Neutrophil (primary cell): ENCODE results near the gene PSMD3.
A peak's percentile ranks its signal among the peaks of the same experiment; 100 is the strongest.

Experiments
- H3K27ac ChIP-seq: fragments of 200-600 bp; sonication (generic); 2 replicates; pipeline ENCODE4 v1.5.1; 2016; ENCODE audit warnings: mild to moderate bottlenecking, moderate library complexity
- H3K27me3 ChIP-seq: fragments of 200-600 bp; sonication (generic); 2 replicates; pipeline ENCODE4 v1.6.0; 2016; ENCODE audit warnings: mild to moderate bottlenecking
- H3K36me3 ChIP-seq: fragments of 200-600 bp; sonication (generic); 2 replicates; pipeline ENCODE4 v1.5.1; 2017
- H3K4me1 ChIP-seq, 2 experiments: fragments of 200-600 bp in 1 of 2; sonication (generic) in 1 of 2; 1 replicate in 1 of 2; 2 replicates in 1 of 2; pipeline versions ENCODE4 v1.5.1 to v1.6.1; 2013 to 2016; ENCODE audit warnings: low read depth in 1 of 2, low read length in 1 of 2, mild to moderate bottlenecking in 1 of 2, moderate library complexity in 1 of 2; ENCODE audit not compliant: control insufficient read depth in 1 of 2, insufficient read depth in 1 of 2
- H3K4me3 ChIP-seq, 2 experiments: fragments of 200-600 bp in 1 of 2; sonication (generic) in 1 of 2; 1 replicate in 1 of 2; 2 replicates in 1 of 2; pipeline ENCODE4 v1.5.1; 2013 to 2016; ENCODE audit warnings: low read depth in 1 of 2, low read length in 1 of 2, mild to moderate bottlenecking in 1 of 2, moderate library complexity in 1 of 2
- H3K9me3 ChIP-seq: fragments of 200-600 bp; sonication (generic); 2 replicates; pipeline ENCODE4 v1.5.1; 2016
- CTCF ChIP-seq: fragments of 200-600 bp; sonication (generic); IDR thresholded peaks from 2 replicates; pipeline ENCODE4 v1.5.1; 2016; ENCODE audit warnings: antibody characterized with exemption

Gene PSMD3

DNA sequence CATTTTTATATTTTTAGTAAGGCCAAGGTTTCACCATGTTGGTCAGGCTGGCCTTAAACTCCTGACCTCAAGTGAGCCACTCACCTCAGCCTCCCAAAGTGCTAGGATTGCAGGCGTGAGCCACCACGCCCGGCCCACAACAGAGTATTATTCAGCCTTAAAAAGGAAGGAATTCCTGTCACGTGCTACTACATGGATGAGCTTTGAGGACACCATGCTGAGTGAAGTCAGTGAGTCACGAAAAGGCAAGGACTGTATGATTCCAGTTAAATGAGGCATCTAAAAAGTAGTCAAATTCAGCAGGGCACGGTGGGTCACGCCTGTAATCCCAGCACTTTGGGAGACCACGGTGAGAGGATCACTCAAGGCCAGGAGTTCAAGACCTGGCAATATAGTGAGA lies 44.3 kb downstream of the PSMD3 start:
- TF ChIP-seq CTCF, result no peak
- H3K4me3 ChIP-seq, result no peak overlapping the region
- H3K27me3 ChIP-seq, result no peaks in the 10 kb centered on the region
- no peak overlapping the region for H3K27ac ChIP-seq
- peaks cover 56% of the 10 kb centered on the region for H3K36me3 ChIP-seq
- H3K9me3 ChIP-seq, result no peaks in the 10 kb centered on the region
- peaks cover 24 to 29% of the 10 kb centered on the region in 2 experiments for H3K4me1 ChIP-seq

DNA sequence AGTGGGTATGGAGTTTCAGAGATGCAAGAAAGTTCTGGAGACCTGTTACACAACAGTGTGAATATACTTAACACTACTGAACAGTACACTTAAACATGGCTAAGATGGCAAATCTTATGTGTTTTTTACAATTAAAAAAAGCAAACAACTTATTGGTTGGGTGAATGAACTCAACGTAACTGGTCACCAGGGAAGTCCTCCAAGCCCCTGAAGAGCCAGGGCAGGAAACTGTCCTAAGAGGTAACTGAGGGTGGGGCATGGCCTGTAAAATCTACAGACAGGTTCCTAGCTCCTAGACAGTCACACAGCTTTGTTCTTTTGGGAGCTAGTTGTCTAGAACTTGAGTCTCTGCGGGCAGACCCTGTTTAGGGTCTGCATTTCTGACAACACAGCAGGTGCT lies 45.0 kb downstream of the PSMD3 start:
- Histone ChIP-seq H3K36me3 (peaks cover 60% of the 10 kb centered on the region), H3K9me3 (no peaks in the 10 kb centered on the region), H3K4me1 (peaks cover 18 to 22% of the 10 kb centered on the region in 2 experiments), H3K27me3 (no peaks in the 10 kb centered on the region), H3K27ac (no peak overlapping the region), H3K4me3 (no peak overlapping the region)
- TF ChIP-seq CTCF, result no peak

DNA sequence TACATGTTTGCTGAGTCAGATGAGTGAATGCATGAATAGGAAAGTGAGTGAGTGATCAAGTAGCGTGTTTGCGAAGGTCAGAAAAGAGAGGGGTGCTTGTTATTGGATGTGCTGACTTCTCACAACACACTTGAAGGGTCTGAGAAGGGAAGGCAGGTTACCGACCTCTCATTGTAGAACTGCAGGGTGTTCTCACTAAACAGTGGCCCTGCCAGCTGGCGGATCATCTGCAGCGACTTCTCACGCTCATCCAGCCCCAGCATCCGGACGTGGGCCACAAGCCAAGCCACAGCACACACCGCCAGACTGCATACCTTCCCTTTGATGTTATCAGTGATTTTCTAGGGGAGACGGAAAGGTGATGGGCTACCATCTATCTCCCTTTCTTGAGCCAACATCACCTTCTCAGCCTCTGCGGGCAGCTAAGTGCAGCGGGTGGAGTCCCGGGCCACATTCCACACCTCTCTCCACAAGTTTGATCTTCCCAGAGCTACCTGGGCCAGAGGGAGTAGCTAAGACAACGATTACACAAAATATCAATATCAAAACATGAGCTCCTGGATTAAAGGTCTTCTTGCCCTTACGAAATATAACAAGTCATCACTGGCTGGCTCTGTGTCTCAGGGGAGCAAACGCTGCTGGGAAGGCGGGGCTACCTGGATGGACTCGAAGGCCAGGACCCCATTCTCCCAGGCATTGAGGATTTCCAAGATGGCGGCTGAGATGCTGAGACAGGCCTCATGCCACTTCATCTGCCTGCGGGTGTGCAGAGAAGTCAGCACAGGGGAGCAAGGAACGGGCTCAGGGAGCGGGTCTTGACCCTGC lies 45.6 kb downstream of the PSMD3 start:
- Histone ChIP-seq H3K27me3 (no peaks in the 10 kb centered on the region), H3K9me3 (no peaks in the 10 kb centered on the region), H3K36me3 (peaks cover 65% of the 10 kb centered on the region), H3K27ac (no peak overlapping the region), H3K4me3 (no peak overlapping the region), H3K4me1 (peaks cover 11 to 16% of the 10 kb centered on the region in 2 experiments)
- TF ChIP-seq CTCF, result no peak

DNA sequence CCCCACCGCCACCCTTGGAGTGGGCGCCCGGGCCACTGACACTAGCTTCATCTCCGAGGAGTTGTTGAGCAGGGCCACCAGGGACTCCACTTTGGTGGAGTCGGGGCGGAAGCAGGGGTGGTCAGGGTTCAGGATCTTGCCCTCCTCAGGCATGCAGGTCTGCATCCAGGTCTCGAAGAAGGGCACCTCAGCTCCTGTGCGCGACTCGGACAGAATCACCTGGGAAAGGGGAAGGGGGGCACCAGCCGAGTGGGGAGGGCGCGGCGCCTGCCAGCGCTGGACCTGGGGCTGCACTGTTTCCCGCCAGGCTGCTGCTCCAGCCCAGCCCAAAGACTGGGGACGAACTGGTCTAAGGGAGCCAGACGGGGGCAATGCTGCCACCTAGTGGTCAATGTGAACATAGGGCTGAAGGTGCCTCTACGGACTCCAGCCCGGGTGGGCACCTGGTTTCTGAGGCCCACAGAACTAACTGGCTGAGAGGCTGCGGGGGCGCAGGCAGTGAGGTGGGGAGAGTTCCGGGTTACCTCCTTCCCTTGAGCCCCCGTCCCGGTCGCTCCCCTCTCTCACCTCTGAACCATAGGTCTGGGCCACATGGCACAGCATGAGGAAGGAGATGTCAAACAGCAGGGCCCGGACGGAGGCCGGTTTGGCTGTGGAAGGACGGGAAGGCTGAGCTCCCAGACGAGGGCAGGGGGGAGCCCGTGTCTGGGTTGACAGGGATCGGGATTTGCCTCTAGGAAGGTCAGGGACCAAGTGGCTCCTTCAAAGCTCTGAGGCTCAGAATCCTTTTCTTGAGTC lies 46.4 kb downstream of the PSMD3 start:
- no peaks in the 10 kb centered on the region for H3K27me3 ChIP-seq
- H3K27ac ChIP-seq, result no peak overlapping the region
- peaks cover 3 to 8% of the 10 kb centered on the region in 2 experiments for H3K4me1 ChIP-seq
- peaks cover 70% of the 10 kb centered on the region for H3K36me3 ChIP-seq
- H3K9me3 ChIP-seq, result no peaks in the 10 kb centered on the region
- H3K4me3 ChIP-seq, result no peak overlapping the region
- TF ChIP-seq CTCF, result peak; percentile 81

DNA sequence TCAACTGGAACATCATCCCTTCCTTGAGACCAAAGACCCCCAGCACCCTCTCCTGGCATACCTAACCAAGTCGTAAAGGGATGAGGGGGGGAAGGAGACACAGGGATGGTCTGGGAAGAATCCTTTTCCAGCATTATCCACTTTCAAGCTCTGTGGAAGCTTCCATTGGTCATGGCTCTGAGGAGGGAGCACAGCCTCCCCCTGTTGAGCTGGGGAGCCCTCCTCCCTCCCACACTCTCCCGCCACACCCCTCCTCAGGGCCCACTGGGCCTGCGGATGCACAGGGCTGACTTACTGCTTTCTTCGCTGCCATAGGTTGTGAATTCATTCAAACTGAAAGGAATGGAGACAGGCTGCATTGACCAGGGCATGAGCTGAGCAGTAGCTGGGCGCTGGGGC lies 47.0 kb downstream of the PSMD3 start:
- H3K27me3 ChIP-seq, result no peaks in the 10 kb centered on the region
- H3K9me3 ChIP-seq, result no peaks in the 10 kb centered on the region
- H3K36me3 ChIP-seq, result peaks cover 71% of the 10 kb centered on the region
- TF ChIP-seq CTCF, result no peak
- no peak overlapping the region for H3K4me3 ChIP-seq
- H3K27ac ChIP-seq, result no peak overlapping the region
- H3K4me1 ChIP-seq, result peaks cover 0 to 2% of the 10 kb centered on the region in 2 experiments
